ENCODE results near the gene EXOC4.

The EXOC4 gene

GRCh38 chr7:133299676-133300075, 46.8 kb downstream of the EXOC4 start:
- Histone ChIP-seq H3K27ac (ENCODE audit: extremely low read depth, low read depth, low read length) (no peak overlapping the region), H3K4me3 (ENCODE audit: low read depth, low read length) (no peak overlapping the region), H3K36me3 (ENCODE audit: control insufficient read depth in 2 of 2, insufficient read depth in 1 of 2, low read length in 2 of 2) (no peaks in the 10 kb centered on the region), H3K9me3 (ENCODE audit: control insufficient read depth, insufficient read depth, low read depth, low read length) (no peaks in the 10 kb centered on the region), H3K4me1 (ENCODE audit: control insufficient read depth, insufficient read depth, low read length) (peaks cover 17% of the 10 kb centered on the region)
- TF ChIP-seq ZNF785 (tag by site-specific recombination; IDR thresholded peaks at IDR 0.05) (no peak), BCL6B (tag by site-specific recombination; IDR thresholded peaks at IDR 0.05) (no peak), ZNF26 (tag by site-specific recombination; IDR thresholded peaks at IDR 0.05) (no peak), REST (tag by site-specific recombination; IDR thresholded peaks at IDR 0.05) (no peak), ZNF747 (tag by site-specific recombination; IDR thresholded peaks at IDR 0.05) (no peak), ZNF626 (tag by site-specific recombination; IDR thresholded peaks at IDR 0.05) (no peak), ZNF776 (tag by site-specific recombination; IDR thresholded peaks at IDR 0.05; ENCODE audit: borderline replicate concordance) (no peak), ZNF76 (tag by site-specific recombination; IDR thresholded peaks at IDR 0.05; ENCODE audit: borderline replicate concordance, low read depth) (no peak), GLI4 (tag by site-specific recombination; IDR thresholded peaks at IDR 0.05) (no peak), ZNF488 (tag by site-specific recombination; IDR thresholded peaks at IDR 0.05) (no peak), OVOL3 (tag by site-specific recombination; IDR thresholded peaks at IDR 0.05) (no peak), SP7 (tag by site-specific recombination; IDR thresholded peaks at IDR 0.05) (no peak), KLF1 (tag by site-specific recombination; IDR thresholded peaks at IDR 0.05) (no peak), ZNF214 (tag by site-specific recombination; IDR thresholded peaks at IDR 0.05; ENCODE audit: borderline replicate concordance) (no peak), FEZF1 (tag by site-specific recombination; IDR thresholded peaks at IDR 0.05) (no peak), ZNF416 (tag by site-specific recombination; IDR thresholded peaks at IDR 0.05) (no peak), SETDB1 (IDR thresholded peaks at IDR 0.05; ENCODE audit: insufficient read length, low read length) (no peak), ZNF843 (tag by site-specific recombination; IDR thresholded peaks at IDR 0.05) (no peak)
- ChIA-PET POLR2A (no interaction called here), CTCF (interaction anchor here (0.7 kb wide), 1 partner anchor 10 kb away, joined by 3 read pairs; no protein-coding TSS in a partner anchor)

- POLR2A ChIA-PET, result no interaction called here
- Histone ChIP-seq H3K36me3 (ENCODE audit: control insufficient read depth in 2 of 2, insufficient read depth in 1 of 2, low read length in 2 of 2) (no peaks in the 10 kb centered on the region), H3K4me1 (ENCODE audit: control insufficient read depth, insufficient read depth, low read length) (peaks cover 17% of the 10 kb centered on the region), H3K4me3 (ENCODE audit: low read depth, low read length) (no peak overlapping the region), H3K27ac (ENCODE audit: extremely low read depth, low read depth, low read length) (no peak overlapping the region), H3K9me3 (ENCODE audit: control insufficient read depth, insufficient read depth, low read depth, low read length) (no peaks in the 10 kb centered on the region)
- CTCF ChIA-PET, result interaction anchor here (0.8 kb wide), 1 partner anchor 15 kb away, joined by 4 read pairs; no protein-coding TSS in a partner anchor
- TF ChIP-seq ZNF645 (tag by site-specific recombination; IDR thresholded peaks at IDR 0.05) (no peak), ZBTB10 (tag by site-specific recombination; IDR thresholded peaks at IDR 0.05) (no peak)
Measured at GRCh38 chr7:133300088-133300487, 47.2 kb downstream of the EXOC4 start.
